H1 (cell line): ENCODE measurements around the gene SLC24A1. TPM values are rescaled to one million over a fixed set of nuclear protein-coding genes. Genes with fewer than 3 reads are reported as not detected.

Source experiments
- CTCF ChIA-PET: fragments of 300-600 bp; sonication (Branson Sonifier 250); formaldehyde crosslinking; loops from one replicate; lab custom pipeline; 2021; ENCODE audit not compliant: partially characterized antibody; lab: Charles Lee
- POLR2A ChIA-PET: fragments of 300-600 bp; sonication (Branson Sonifier 250); formaldehyde crosslinking; loops from one replicate; lab custom pipeline; 2021; ENCODE audit warnings: inconsistent platforms; ENCODE audit not compliant: partially characterized antibody; lab: Charles Lee
- DNase-seq, 2 experiments: peaks; one replicate each; pipeline versions ENCODE4 v3.0.0 to v3.0.0-alpha.2; 2010 to 2022; ENCODE audit warnings: low spot score in 2 of 2, low read depth in 1 of 2, mixed read lengths in 1 of 2
- FAIRE-seq: peaks from 2 replicates; lab custom pipeline; 2011; peaks lifted over from hg19 to GRCh38; lab: Jason Lieb, UNC
- H2AFZ ChIP-seq: 2 replicates; pipeline ENCODE4 v1.8.1; 2012; ENCODE audit warnings: low read length, inconsistent platforms
- H2AK5ac ChIP-seq: 2 replicates; pipeline ENCODE4 v1.6.1; 2013; ENCODE audit warnings: low read depth, low read length
- H2BK120ac ChIP-seq: replicated peaks from 2 replicates; pipeline ENCODE3; 2013; ENCODE audit warnings: low read depth, low read length, inconsistent platforms
- H2BK12ac ChIP-seq: 2 replicates; pipeline ENCODE4 v1.6.1; 2013; ENCODE audit warnings: low read depth, low read length
- H2BK15ac ChIP-seq: 2 replicates; pipeline ENCODE4 v1.6.1; 2013; ENCODE audit warnings: low read length
- H2BK20ac ChIP-seq: 2 replicates; pipeline ENCODE4 v1.6.1; 2013; ENCODE audit warnings: low read length
- H2BK5ac ChIP-seq: 2 replicates; pipeline ENCODE4 v1.6.1; 2013; ENCODE audit warnings: low read depth, low read length
- H3K14ac ChIP-seq: 2 replicates; pipeline ENCODE4 v1.6.1; 2013; ENCODE audit warnings: inconsistent platforms; ENCODE audit not compliant: insufficient read length
- H3K18ac ChIP-seq: 2 replicates; pipeline ENCODE4 v1.6.1; 2013; ENCODE audit warnings: low read length; ENCODE audit errors: extremely low read depth
- H3K23ac ChIP-seq: 2 replicates; pipeline ENCODE4 v1.6.1; 2013; ENCODE audit warnings: inconsistent platforms; ENCODE audit not compliant: insufficient read length
- H3K23me2 ChIP-seq: 2 replicates; pipeline ENCODE4 v1.6.1; 2013; ENCODE audit warnings: low read depth, low read length
- H3K27ac ChIP-seq: 2 replicates; pipeline ENCODE4 v1.6.1; 2011; ENCODE audit warnings: low read depth, low read length, inconsistent platforms
- H3K27me3 ChIP-seq, 4 experiments: replicated peaks in 1 of 4; 1 replicate in 1 of 4; 2 replicates in 3 of 4; pipeline versions ENCODE4 v1.6.1 to v1.8.1; 2011 to 2013; ENCODE audit warnings: low read length in 3 of 4, mild to moderate bottlenecking in 3 of 4, inconsistent platforms in 2 of 4, mixed read lengths in 2 of 4, moderate library complexity in 1 of 4; ENCODE audit not compliant: control insufficient read depth in 3 of 4, insufficient read depth in 3 of 4; ENCODE audit errors: extremely low read depth in 1 of 4
- H3K36me3 ChIP-seq, 4 experiments: 2 replicates each; pipeline versions ENCODE4 v1.6.1 to v1.8.1; 2011 to 2013; ENCODE audit warnings: mild to moderate bottlenecking in 4 of 4, low read length in 3 of 4, moderate library complexity in 2 of 4, control low read depth in 1 of 4, inconsistent platforms in 1 of 4; ENCODE audit not compliant: insufficient read depth in 4 of 4, control insufficient read depth in 2 of 4
- H3K4ac ChIP-seq: replicated peaks from 2 replicates; pipeline ENCODE3; 2013; ENCODE audit warnings: low read length, low read depth, mixed read lengths, inconsistent platforms; ENCODE audit not compliant: insufficient read length
- H3K4me1 ChIP-seq, 4 experiments: replicated peaks in 1 of 4; 1 replicate in 1 of 4; 2 replicates in 3 of 4; pipeline versions ENCODE4 v1.6.1 to v1.8.1; 2011 to 2013; ENCODE audit warnings: low read length in 3 of 4, inconsistent platforms in 2 of 4, mixed read lengths in 1 of 4; ENCODE audit not compliant: insufficient read depth in 4 of 4, control insufficient read depth in 3 of 4
- H3K4me2 ChIP-seq, 2 experiments: 2 replicates each; pipeline versions ENCODE4 v1.6.1 to v1.8.1; 2011 to 2013; ENCODE audit warnings: low read depth in 2 of 2, low read length in 2 of 2, control low read depth in 1 of 2, inconsistent platforms in 1 of 2, mild to moderate bottlenecking in 1 of 2; ENCODE audit not compliant: insufficient read depth in 1 of 2
- H3K4me3 ChIP-seq, 4 experiments: fragments of 200-600, 300-600 bp in 1 of 4; sonication (generic), shearing (Covaris generic), sonication (Bioruptor Twin) in 1 of 4; 2 replicates each; pipeline versions ENCODE4 v1.5.1 to v1.8.1; 2011 to 2016; ENCODE audit warnings: low read length in 4 of 4, low read depth in 3 of 4, control low read depth in 2 of 4, inconsistent platforms in 2 of 4, mild to moderate bottlenecking in 2 of 4, mixed read lengths in 1 of 4, moderate library complexity in 1 of 4; ENCODE audit not compliant: insufficient read depth in 2 of 4; ENCODE audit errors: extremely low read depth in 1 of 4
- H3K56ac ChIP-seq: replicated peaks from 2 replicates; pipeline ENCODE3; 2013; ENCODE audit warnings: low read depth, mild to moderate bottlenecking, mixed read lengths, low read length, inconsistent platforms; ENCODE audit not compliant: insufficient read length
- H3K79me1 ChIP-seq: 2 replicates; pipeline ENCODE4 v1.6.1; 2013; ENCODE audit warnings: low read depth, low read length, control low read depth
- H3K79me2 ChIP-seq, 2 experiments: 2 replicates each; pipeline versions ENCODE4 v1.6.1 to v1.8.1; 2012 to 2013; ENCODE audit warnings: low read length in 2 of 2, mild to moderate bottlenecking in 2 of 2, inconsistent platforms in 1 of 2; ENCODE audit not compliant: insufficient read depth in 2 of 2, control insufficient read depth in 1 of 2
- H3K9ac ChIP-seq, 4 experiments: replicated peaks in 1 of 4; 1 replicate in 1 of 4; 2 replicates in 3 of 4; pipeline versions ENCODE4 v1.6.1 to v1.8.1; 2011 to 2013; ENCODE audit warnings: low read depth in 3 of 4, low read length in 3 of 4, control low read depth in 2 of 4, mild to moderate bottlenecking in 2 of 4, moderate library complexity in 2 of 4, inconsistent platforms in 1 of 4; ENCODE audit errors: extremely low read depth in 1 of 4
- H3K9me3 ChIP-seq, 2 experiments: 2 replicates each; pipeline versions ENCODE4 v1.6.1 to v1.8.1; 2012 to 2013; ENCODE audit warnings: mild to moderate bottlenecking in 2 of 2, moderate library complexity in 2 of 2, control low read depth in 1 of 2, inconsistent platforms in 1 of 2, low read depth in 1 of 2, low read length in 1 of 2, mixed read lengths in 1 of 2; ENCODE audit not compliant: insufficient read depth in 2 of 2
- H4K20me1 ChIP-seq, 2 experiments: replicated peaks in 1 of 2; 2 replicates each; pipeline versions ENCODE3 to v1.8.1; 2011 to 2013; ENCODE audit warnings: inconsistent platforms in 2 of 2, low read length in 2 of 2, mild to moderate bottlenecking in 1 of 2; ENCODE audit not compliant: insufficient read depth in 2 of 2, control insufficient read depth in 1 of 2
- H4K5ac ChIP-seq: 2 replicates; pipeline ENCODE4 v1.6.1; 2013; ENCODE audit warnings: low read length, low read depth, mixed read lengths, inconsistent platforms; ENCODE audit not compliant: insufficient read length
- H4K8ac ChIP-seq: 2 replicates; pipeline ENCODE4 v1.8.0; 2013; ENCODE audit warnings: mild to moderate bottlenecking, moderate library complexity, low read length, inconsistent platforms; ENCODE audit not compliant: insufficient read depth; ENCODE audit errors: extremely low read depth
- H4K91ac ChIP-seq: replicated peaks from 2 replicates; pipeline ENCODE3; 2013; ENCODE audit warnings: low read length, mixed read lengths, inconsistent platforms; ENCODE audit not compliant: insufficient read length
- CEBPB ChIP-seq: IDR thresholded peaks from 2 replicates; pipeline ENCODE4 v1.6.1; 2012; ENCODE audit warnings: low read depth, low read length
- KDM4A ChIP-seq: IDR thresholded peaks from one replicate; pipeline ENCODE4 v1.7.1; 2012; ENCODE audit warnings: low read depth, mild to moderate bottlenecking, moderate library complexity, low read length, inconsistent platforms; ENCODE audit not compliant: severe bottlenecking
- WGBS, 2 experiments: shearing (Covaris generic) in 1 of 2; methylation state at CpG; one replicate each; pipeline versions ENCODE4 v1.1.6 to v1.1.7; 2013 to 2015; ENCODE audit warnings: low lambda C conversion rate in 2 of 2, mixed read lengths in 2 of 2, inconsistent platforms in 1 of 2, low coverage in 1 of 2, missing lambda C conversion rate in 1 of 2; ENCODE audit not compliant: insufficient replicate concordance in 2 of 2, insufficient coverage in 1 of 2, insufficient read length in 1 of 2; ENCODE audit errors: extremely low coverage in 1 of 2, missing lambda C conversion rate in 1 of 2; 5-methylcytosine and 5-hydroxymethylcytosine counted together
- polyA plus RNA-seq, 7 experiments: library from polyadenylated mRNA; depleted of rRNA in 3 of 7; stranded (reverse) in 5 of 7; unstranded in 2 of 7; fragments of >200 nt in 5 of 7; fragments of 200-250 nt in 2 of 7; gene quantifications; 1 replicate in 5 of 7; 2 replicates in 1 of 7; 4 replicates in 1 of 7; pipeline versions ENCODE4 v1.2.1 to v1.2.3, GENCODE V29; 2011 to 2013; ENCODE audit warnings: missing spikeins in 2 of 7, mixed read lengths in 2 of 7
- total RNA-seq: library from RNA; stranded (reverse); fragmentation: NEBNext Ultra II Directional; extraction: Animal tissue kit (Norgen Biotek cat#: 25700); gene quantifications from 2 replicates; pipeline ENCODE4 v1.2.1, GENCODE V29; 2021
- TF ChIP-seq, protein P1 (sequence below): IDR thresholded peaks from 2 replicates; pipeline ENCODE4 v1.6.1; 2012; ENCODE audit warnings: low read length, inconsistent platforms

The SLC24A1 gene
- total and polyA plus RNA-seq, 2 of the 8 experiments (the other 6 are each of a cell fraction or from before 2014, with no cell fraction given), result 4.9 to 6.6 TPM

- Histone ChIP-seq H2BK120ac (no peak overlapping the region), H4K91ac (no peak overlapping the region), H3K9me3 (no peaks in the 10 kb centered on the region), H2AFZ (no peak overlapping the region), H3K27me3 (no peaks in the 10 kb centered on the region), H2BK5ac (no peak overlapping the region), H3K4ac (no peak overlapping the region), H3K4me2 (no peak overlapping the region), H3K18ac (no peak overlapping the region), H3K56ac (no peak overlapping the region), H2BK12ac (no peak overlapping the region), H4K20me1 (no peaks in the 10 kb centered on the region), H3K4me3 (no peak overlapping the region), H4K8ac (no peak overlapping the region), H3K23me2 (no peaks in the 10 kb centered on the region), H2AK5ac (no peak overlapping the region), H3K27ac (no peak overlapping the region), H4K5ac (no peak overlapping the region), H3K14ac (no peak overlapping the region), H2BK20ac (no peak overlapping the region), H3K36me3 (no peaks in the 10 kb centered on the region), H3K79me1 (no peaks in the 10 kb centered on the region), H3K9ac (no peak overlapping the region), H2BK15ac (no peak overlapping the region), H3K4me1 (no peaks in the 10 kb centered on the region), H3K23ac (no peak overlapping the region), H3K79me2 (no peaks in the 10 kb centered on the region)
- TF ChIP-seq, protein P1, sequence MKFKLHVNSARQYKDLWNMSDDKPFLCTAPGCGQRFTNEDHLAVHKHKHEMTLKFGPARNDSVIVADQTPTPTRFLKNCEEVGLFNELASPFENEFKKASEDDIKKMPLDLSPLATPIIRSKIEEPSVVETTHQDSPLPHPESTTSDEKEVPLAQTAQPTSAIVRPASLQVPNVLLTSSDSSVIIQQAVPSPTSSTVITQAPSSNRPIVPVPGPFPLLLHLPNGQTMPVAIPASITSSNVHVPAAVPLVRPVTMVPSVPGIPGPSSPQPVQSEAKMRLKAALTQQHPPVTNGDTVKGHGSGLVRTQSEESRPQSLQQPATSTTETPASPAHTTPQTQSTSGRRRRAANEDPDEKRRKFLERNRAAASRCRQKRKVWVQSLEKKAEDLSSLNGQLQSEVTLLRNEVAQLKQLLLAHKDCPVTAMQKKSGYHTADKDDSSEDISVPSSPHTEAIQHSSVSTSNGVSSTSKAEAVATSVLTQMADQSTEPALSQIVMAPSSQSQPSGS, result no peak
- TF ChIP-seq CEBPB, result 0 out of 2 replicates have a peak, but pooled peaks have one; percentile 7
- no peak for TF ChIP-seq KDM4A
- ChIA-PET CTCF (no interaction called here), POLR2A (no interaction called here)
- FAIRE-seq, result no peak
- 77% methylated on average over 4 of the region's 4 CpGs; no CpG with 5 or more reads in 1 of the 2 experiments for WGBS, 2 experiments
- DNase-seq, result no peak
These were observed 69.0 kb downstream of the SLC24A1 start for GRCh38 chr15:65690778-65691177.
